Stimulated activated CD8-positive, alpha-beta memory T cell treated with anti-CD3 and anti-CD28 coated beads, Interleukin-15, amount 100 ng/mL, for 24 hours (primary cell): ENCODE data around the gene ACHE.

Experiments
- DNase-seq: peaks from one replicate; pipeline ENCODE4 v3.0.0-alpha.2; 2020; ENCODE audit warnings: low read depth

The ACHE gene

GRCh38 chr7:100896732-100897608, 1.3 kb upstream of the ACHE start:
- DNase-seq = no peak

GRCh38 chr7:100895956-100896731, 456 bp upstream of the ACHE start:
- DNase-seq = no peak

GRCh38 chr7:100894860-100895700, 608 bp downstream of the ACHE start:
- no peak for DNase-seq

GRCh38 chr7:100893910-100894721, 1.6 kb downstream of the ACHE start:
- DNase-seq = no peak

- DNase-seq = no peak
Observed at GRCh38 chr7:100893318-100893895, 2.3 kb downstream of the ACHE start.

GRCh38 chr7:100892364-100893317, 3.0 kb downstream of the ACHE start:
- DNase-seq = no peak

- DNase-seq = no peak
Observed at GRCh38 chr7:100891568-100892247, 4.0 kb downstream of the ACHE start.

- no peak for DNase-seq
Observed at GRCh38 chr7:100890653-100891567, 4.8 kb downstream of the ACHE start.

- DNase-seq = no peak
Observed at GRCh38 chr7:100888988-100889750, 6.5 kb downstream of the ACHE start, which contains the start of gene UFSP1. Gene UFSP1 (minus strand): TSS chr7:100889715. CDS start chr7:100889271, 444 bp downstream.

GRCh38 chr7:100888291-100888987, 7.2 kb downstream of the ACHE start:
- no peak for DNase-seq

GRCh38 chr7:100887516-100888290, 8.0 kb downstream of the ACHE start:
- no peak for DNase-seq

GRCh38 chr7:100886936-100887515, 8.7 kb downstream of the ACHE start:
- DNase-seq = no peak

- DNase-seq = no peak
Observed at GRCh38 chr7:100886142-100886935, 9.3 kb downstream of the ACHE start.

GRCh38 chr7:100885440-100886141, 10.1 kb downstream of the ACHE start:
- no peak for DNase-seq
